COLO668 (cell line): ENCODE results near the gene MT1HL1.
"Not testable (repeated sequence)": the region's sequence is repeated elsewhere in the genome, so short reads cannot be mapped to it uniquely, and the experiment has no call there.

Experiments
- DNase-seq: peaks from one replicate; lab custom pipeline; 2025; ENCODE audit not compliant: unreplicated experiment; lab: John Stamatoyannopoulos, UW

Gene MT1HL1

DNA sequence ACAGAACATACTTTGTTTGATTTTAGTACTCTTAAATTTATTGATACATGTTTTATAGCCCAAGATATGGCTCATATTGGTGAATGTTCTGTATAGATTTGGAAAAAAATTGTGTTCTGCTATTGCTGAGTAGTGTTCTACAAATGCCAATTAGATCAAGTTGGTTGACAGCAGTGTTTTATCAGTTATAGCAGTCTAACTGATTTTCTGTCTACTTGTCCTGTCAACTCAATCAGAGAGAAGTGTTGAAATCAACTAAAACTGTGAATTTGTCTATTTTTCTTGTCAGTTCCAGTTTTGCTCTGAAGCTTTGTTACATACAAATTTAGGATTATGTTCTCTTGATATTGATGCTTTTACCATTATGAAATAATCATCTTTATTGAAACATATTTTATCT, 14.7 kb upstream of the MT1HL1 start:
- no peak for DNase-seq

- no peak for DNase-seq
Observed at GRCh38 chr1:237016626-237017025, 12.4 kb upstream of the MT1HL1 start.

DNA sequence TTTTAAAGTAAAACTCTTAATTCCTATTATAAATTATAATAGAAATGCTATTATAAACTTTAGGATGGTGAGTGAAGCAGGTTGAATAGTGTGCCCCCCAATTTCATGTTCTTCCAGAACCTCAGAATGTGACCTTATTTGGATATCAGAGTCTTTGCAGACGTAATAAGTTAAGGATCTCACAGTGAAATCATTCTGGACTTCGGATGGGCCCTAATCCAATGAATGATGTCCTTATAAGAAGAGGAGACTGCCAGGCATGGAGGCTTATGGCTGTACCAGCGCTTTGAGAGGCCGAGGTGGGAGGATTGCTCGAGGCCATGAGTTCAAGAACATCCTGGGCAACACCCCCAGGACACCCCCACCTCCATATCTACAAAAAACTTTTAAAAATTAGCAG, 9.4 kb upstream of the MT1HL1 start:
- no peak for DNase-seq

GRCh38 chr1:237012788-237013383, 8.6 kb upstream of the MT1HL1 start:
- peak; percentile 54 for DNase-seq

DNA sequence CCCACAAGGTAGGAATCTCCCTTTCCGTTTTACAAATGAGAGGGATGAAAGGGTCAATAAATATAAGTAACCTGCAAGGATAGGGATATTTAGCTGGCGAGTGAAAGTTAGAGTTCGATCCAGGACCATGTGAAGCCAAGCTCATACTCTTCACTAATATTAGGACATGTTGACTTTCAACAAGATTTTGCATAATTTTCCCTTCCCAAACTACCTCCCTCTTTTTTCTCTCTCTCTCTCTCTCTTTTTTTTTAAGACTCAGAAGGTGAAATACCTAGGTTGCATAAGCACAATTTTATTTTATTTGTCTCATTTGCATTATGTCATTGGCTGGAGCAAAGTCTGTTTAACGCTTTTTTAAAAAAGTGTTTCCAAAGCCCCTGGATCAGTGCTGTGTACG, 8.1 kb upstream of the MT1HL1 start:
- DNase-seq: no peak

DNA sequence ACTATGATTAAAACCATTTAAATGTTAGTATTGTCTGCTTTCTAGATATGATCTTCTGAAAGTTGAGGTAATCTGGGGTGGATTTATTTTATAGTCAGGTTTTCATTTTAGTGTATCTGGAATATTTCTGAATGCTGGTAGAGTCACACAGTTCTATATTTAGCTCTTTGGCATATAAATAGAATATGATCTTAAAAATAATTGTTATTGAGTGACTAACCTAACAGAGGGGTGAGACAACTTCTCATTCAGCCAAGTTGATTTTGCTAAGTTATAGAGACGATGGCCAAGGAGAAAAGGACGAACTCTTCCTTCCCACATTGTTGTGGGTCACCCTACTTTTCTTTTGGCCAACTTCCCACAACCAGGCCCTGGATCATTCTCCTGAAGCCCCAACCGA, 7.2 kb upstream of the MT1HL1 start:
- DNase-seq: no peak

DNA sequence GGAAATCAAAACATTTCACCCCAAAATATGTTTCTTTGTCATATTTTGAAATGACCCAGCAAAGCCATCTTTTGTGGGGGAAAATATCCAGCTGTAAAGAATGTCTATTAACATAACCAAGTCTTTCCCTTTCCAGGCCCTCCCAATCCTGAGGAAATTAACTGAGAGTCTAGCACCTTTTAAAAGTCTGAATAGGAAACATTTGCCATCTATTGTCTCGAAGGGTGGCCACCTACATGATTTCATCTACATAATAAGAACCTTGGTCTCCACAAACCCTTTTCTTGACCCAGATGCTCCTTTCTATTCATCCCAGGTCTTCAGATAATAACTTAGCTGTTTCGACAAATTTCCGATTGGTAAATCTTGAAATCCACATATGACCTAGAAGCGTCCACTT, 5.4 kb upstream of the MT1HL1 start:
- no peak for DNase-seq

GRCh38 chr1:237007147-237007881, 3.1 kb upstream of the MT1HL1 start:
- DNase-seq: no peak

GRCh38 chr1:237005674-237006073, 1.4 kb upstream of the MT1HL1 start:
- DNase-seq: no peak

DNA sequence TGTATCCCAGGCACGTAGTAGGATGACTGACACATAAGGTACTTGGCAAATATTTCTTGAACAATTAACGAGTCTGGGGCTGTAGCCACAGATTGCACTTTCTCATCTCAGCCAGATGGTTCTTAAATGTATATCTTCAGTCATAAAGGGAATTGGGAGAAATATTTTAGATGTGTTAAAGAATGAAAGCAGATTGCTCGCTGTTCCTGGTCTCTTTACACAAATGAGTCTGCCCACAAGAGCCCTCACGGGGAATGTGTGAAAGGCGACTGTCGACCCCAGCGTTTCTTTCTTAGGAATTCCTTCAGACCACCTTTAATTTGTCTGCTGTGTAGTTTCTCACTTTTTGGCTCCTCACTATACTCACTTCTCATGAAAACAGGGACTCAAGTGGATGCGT, 725 bp downstream of the MT1HL1 start:
- no peak for DNase-seq

DNA sequence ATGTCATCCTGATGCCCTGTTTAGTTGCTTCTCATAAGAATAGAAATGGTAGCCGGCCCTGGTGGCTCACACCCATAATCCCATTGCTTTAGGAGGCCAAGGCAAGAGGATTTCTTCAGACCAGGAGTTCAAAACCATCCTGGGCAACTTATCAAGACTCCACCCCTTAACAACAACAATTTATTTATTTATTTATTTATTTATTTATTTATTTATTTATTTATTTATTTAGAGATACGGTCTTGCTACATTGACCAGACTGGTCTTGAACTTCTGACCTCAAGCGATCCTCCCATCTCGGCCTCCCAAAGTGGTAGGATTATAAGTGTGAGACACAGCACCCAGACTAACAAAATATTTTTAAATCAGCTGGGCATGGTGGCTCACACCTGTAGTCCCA, 4.0 kb downstream of the MT1HL1 start:
- no peak for DNase-seq

- no peak for DNase-seq
Observed at GRCh38 chr1:236998546-236998945, 5.7 kb downstream of the MT1HL1 start.

GRCh38 chr1:236997882-236998281, 6.4 kb downstream of the MT1HL1 start:
- peak; percentile 32 for DNase-seq

DNA sequence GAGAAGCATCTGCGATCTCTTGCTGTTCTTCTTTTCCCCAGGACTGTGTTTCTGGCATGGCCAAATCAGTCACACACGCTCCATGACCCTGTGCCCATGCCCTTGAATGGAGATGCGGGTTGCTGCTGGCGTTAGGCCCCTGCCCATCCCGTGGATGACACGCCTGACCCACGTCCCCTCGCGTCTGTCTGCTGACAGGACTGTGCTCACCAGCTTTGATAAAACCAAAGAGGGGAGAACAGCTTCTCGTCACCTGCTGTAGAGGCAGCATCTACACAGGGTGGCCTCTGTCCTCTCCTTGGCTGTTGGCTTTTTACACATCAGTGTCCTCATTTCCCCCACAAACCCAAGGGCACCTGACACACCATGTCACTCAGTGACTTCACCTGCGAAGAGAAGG, 6.9 kb downstream of the MT1HL1 start:
- DNase-seq: no peak

- no peak for DNase-seq
Observed at GRCh38 chr1:236994450-236994849, 9.8 kb downstream of the MT1HL1 start.

DNA sequence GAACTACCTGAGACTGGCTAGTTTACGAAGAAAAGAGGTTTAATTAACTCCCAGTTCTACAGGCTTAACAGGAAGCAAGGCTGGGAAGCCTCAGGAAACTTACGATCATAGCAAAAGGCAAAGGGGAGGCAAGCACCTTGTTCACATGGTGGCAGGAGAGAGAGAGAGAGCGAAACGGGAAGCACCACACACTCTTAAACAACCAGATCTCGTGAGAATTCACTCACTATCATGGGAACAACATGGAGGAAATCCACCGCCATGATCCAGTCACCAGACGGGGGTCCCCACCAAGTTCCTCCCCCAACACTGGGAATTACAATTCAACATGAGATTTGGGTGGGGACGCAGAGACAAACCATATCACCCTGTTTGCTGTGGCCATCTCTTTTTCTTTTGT, 11.8 kb downstream of the MT1HL1 start:
- no peak for DNase-seq

DNA sequence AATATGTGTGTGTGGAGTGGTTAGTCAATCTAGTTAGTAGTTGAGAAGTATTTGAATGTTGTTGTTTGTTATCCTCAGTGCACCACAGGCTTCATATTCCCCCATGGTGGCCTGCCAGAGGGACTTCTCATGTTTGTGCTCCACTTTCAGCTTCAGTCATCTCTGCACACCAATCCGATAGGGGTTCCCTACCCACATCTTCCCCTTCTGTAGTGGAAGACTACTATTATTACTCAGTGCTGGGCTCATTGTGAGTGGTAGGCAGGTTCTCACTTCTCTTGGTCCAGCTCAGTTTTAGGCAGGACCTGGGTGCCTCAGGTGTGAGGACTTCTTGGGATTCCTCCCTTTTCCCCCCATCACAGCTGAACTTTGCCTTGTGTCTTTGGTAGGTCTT, 14.2 kb downstream of the MT1HL1 start:
- no peak for DNase-seq

DNA sequence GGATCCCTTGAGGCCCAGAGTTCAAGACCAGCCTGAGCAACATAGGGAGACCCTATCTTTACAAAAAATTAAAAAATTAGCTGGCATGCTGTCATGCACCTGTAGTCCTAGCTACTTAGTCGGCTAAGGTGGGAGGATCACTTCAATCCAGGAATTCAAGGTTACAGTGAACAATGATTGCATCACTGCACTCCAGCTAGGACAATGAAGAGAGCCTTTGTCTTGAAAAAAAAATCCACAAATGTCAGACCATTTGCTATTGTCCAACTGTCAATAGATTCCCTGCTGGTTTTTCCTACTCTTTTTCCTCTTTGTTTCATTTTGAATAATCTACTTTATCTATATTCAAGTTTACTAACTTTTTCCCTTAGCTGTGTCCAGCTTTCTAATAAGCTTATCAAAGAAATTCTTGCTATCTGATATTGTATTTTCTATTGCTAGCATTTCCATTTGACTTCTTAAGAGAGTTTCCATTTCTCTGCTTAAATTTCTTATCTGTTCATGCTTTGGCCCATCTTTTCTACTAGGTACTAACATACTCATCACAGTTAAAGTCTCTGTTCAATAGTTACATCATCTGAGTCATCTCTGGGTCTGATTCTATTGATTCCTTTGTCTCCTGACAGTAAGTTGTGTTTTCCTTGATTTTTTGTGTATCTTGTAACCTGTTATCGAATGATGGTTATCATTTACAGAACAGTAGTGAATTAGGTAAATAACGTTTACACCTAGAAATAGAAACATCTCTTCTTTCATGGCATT, 14.8 kb downstream of the MT1HL1 start:
- DNase-seq: no peak

DNA sequence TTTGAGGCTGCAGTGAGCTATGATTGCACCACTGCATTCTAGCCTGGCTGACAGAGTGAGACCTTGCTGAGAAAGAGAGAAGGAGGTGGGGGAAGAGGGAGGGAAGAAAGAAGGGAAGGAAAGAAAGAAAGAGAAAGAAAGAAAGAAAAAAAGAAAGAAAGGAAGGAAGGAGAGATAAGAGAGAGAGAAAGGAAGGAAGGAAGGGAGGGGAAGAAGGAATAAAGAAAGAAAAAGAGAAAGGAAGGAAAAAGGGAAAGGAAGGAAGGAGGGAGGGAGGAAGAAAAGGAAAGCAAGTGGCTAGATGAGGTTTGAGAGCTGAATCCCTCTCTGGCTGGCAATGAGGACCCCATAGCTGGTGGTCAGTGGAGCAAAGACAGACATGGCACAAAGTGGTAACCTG, 20.4 kb downstream of the MT1HL1 start:
- DNase-seq: no peak

DNA sequence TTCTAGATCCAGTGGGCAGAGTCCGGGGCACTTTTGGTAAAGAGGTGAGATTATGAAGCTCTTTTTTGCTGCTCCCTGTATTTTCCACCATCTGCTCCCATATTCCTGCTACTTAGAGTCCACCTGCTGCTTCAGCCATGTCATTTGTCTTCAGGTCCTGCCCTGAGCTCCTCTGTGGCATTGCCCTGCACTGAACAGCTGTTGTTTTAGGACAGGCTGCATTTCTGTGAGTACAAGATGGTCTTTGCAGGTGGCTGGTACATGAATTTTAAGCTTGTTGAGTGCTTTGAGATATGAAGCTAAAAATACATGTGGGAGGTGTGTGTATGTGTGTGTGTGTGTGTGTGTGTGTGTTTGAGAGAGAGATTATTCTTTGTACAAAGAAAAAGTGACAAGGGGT, 21.9 kb downstream of the MT1HL1 start:
- DNase-seq: no peak

- DNase-seq: not testable (repeated sequence)
Observed at GRCh38 chr1:236981431-236981830, 22.8 kb downstream of the MT1HL1 start.

DNA sequence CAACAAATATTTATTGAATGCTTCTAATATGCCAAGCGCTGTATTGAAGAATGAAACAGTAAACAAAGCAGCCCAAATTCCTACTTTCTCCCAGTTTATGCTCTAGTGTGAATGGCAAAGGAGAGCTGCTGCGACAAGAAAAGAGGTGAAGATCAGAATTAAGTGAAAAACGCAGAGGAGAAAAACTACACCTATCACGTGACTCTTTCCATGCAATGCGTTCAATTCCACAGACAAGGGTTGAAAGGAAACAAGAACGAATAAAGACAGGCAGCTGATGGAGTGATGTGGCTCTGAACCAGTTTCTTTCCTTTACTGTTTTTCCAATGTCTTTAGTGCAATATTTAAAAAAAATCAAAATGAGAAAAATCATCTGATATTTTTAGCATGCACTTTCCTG, 23.6 kb downstream of the MT1HL1 start:
- DNase-seq: no peak
